OCI-M2 (cell line): ENCODE measurements around the gene MR1.

Source experiments
- DNase-seq: peaks from one replicate; lab custom pipeline; 2025; ENCODE audit not compliant: unreplicated experiment; lab: John Stamatoyannopoulos, UW

MR1 gene

GRCh38 chr1:181090641-181091126 is 56.9 kb downstream of the MR1 start:
- DNase-seq, result no peak

DNA sequence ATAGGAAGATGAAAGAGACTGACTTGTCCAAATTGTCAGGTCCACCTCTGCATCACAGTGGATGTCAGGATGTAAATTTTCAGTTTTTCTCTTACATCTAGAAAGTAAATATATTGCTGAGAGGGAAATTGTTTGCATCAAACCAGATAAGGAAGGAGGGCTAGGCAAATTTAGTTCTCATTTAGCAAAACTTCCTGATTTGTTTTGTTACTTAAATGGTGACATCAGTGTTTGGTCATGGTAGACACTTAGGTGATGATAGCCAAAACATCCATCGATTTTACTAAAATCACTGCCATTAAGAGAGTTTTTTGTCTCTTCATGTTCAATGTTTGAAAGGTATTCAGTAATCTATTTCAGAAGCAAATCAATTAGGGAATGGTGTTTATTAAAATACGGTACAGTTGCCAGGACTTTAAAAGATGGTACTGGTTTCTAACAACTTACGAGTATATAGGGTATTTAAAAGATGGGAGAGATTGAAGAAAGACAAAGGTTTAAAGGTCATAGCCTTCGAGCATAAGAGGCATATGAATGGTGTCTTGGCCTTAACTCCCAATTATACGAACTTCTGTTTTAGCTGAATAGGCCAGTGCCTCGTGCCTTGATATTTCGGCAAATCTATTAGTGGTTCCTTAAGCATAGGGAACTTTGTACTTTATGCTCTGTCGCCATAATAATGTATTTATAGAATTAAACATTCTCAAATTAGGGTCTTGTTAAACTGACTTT is 57.7 kb downstream of the MR1 start:
- no peak for DNase-seq

- DNase-seq, result no peak
These were observed 58.3 kb downstream of the MR1 start for GRCh38 chr1:181092056-181092455.

DNA sequence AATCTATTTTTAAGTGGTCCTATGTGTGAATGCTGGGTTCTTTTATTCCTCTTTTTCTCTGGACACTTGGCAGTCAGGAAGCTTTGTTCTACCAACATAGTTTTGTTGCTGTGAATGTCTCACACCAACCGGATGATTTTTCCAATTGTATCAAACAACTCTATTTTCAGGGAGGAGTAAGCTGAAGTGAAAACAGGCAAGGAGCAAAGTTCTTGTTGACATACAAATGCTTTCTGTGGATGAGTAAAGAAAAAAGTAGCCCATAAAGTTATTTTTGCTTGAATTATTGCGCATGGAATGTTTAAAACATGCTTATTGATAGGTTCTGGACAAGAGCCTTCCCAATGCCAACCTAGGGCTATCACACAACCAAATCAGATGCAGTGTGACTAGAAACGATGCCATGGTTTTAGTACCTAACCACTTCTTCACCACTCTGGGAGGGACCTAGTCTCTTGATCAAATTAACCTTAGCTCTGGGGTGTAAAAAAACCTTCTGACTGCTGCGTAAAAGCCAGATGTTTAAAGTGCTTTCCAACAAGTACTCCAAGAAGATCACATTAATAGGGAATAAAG is 59.2 kb downstream of the MR1 start:
- DNase-seq, result no peak

DNA sequence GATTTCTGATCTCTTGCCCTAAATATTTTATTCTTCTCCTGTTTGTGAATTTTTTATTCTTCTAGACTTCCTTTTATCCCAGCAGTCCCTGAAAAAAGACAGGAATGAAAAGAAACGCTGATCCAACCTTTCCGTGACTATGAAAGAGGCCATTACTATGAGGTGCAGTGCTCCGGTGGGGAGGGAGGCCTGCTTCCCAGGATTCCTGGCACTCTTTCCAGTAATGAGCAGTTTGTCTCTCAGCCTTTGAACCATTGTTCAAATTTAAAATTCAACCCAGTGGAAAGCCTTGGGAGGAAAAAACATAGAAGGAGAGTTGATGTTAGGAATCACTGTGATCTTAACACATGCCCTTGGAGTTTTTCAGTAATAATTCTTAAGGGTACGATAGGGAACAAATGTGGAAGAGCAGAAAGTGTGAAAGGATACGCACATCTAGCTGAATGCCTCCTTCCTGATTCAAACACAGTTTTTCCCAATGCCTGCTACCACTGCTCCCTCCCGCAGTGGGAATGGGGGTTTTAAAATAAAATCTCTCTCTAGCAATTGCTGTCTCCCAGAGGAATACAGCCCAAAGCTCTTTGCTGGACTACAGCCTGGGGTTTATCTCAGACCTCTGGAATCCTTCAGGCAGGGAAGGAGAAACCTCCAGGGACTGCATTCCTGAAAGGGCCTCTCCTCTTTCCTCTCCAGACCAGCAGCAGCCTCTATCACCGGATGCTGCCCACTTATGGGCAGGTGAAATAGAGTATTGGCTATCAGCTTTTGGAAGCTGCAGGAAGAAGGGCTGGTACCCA is 60.8 kb downstream of the MR1 start:
- no peak for DNase-seq

- DNase-seq, result no peak
These were observed 61.5 kb downstream of the MR1 start for GRCh38 chr1:181095260-181095659.

DNA sequence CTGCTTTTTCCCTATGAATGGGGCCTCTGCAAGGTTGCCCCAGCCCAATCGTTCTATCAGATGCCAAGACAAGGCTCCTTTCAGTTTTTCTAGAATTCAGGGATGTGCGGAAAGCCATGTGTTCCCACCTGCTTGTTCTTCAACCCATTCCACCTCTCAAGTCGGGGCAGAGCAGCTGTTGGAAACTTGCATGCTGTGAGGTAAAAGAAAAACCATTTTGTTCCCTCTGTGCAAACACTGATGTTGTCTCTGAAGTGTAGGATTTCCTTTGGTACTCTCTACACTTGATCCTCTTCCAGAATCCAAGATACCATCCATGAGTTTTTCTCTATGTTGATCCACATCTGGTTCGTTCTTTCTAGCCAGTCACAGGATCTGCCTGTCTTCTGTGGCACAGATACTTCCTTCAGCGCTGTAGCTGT is 62.0 kb downstream of the MR1 start:
- DNase-seq, result no peak

DNA sequence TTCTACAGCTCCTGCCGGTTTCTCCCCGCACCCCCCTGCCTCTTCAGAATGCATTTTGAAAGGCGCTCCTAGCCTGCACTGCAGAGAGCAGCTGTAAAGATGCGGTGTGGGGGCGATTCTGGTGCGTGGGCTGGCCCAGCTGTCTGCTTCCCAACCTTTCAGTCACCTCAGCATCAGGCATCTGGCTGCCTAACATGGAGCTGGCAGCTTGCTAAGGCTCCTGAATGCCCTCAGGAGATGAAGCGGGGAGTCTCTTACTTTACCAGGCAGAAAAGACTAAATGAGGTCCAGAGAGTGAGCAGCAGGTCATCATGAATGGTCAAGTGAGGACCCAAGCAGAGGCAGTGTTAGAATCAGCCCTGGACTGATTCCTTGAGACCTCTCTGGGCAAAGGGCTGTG is 63.5 kb downstream of the MR1 start:
- no peak for DNase-seq

- DNase-seq, result no peak
These were observed 65.6 kb downstream of the MR1 start for GRCh38 chr1:181099152-181100014.

DNA sequence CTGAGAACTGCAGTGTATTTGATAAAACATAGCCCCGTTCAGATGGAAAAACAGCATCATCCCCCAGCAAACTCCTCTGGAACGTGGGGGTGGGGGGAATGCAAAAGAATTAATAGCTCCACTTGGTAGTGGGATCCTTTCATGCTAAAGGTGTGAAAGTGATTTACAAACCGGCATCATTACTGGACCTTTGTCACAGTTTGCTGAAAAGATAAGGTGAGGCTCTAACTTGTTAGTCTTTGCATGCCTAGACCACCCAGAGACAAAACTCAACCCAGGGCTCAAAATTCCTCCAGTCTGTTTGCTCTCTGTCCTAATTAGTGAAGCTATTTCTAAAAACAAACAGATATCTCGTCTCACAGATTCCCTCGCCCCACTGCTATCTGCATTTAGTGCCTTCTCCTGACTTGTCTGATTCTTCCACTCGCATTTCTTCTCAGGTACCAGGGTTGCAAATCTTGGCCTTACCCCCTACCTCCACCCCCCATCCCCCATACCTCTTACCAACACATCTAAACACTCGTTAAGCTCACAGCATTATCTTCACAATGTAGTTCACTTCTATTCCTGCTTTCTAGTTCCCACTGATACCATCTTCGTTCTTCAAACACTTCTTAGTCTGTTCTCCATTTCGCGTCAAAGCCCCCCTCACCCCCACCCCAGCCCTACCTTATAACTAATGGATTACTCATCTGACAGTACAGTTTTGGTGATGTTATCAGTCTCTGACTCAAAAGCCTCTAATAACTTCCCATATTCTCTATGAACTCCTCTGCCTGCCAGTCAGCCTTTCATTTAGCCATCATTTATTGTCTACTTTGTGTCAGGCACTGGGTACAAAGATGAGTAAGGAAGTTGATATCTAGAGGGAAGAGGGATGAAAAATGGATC is 66.5 kb downstream of the MR1 start:
- no peak for DNase-seq

GRCh38 chr1:181100934-181101333 is 67.2 kb downstream of the MR1 start:
- no peak for DNase-seq

DNA sequence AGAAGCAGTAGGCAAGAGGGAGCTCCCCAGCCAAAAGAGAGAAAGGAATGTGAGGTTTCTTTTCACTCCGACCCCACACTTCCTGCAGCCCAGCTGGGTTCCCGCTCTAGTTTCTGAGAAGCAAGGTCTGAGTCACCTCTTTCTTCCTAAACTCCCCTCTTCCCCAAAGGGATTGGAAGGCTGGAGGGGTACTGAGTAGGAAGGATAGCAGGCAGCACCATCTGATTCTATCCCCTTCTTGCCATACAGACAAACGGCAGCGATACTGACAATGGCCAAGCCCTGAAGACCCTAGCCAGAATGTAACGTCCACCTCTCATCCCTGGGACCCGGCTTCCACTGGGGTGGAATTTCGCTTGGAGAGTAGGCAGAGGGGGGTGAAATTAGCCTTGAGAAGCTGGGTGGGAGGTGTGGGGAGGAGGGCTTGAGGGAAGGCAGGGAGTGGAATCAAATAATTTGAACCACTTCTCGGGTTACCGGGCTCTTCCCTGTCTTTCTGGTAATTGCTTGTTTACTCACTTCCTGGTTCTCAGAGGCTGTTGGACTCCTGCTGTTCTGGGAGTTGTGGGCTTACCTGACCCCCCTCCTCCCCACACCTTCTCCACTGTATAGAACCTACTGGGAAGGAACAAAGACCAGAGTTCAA is 67.9 kb downstream of the MR1 start:
- DNase-seq, result no peak

GRCh38 chr1:181102841-181103240 is 69.1 kb downstream of the MR1 start:
- no peak for DNase-seq

DNA sequence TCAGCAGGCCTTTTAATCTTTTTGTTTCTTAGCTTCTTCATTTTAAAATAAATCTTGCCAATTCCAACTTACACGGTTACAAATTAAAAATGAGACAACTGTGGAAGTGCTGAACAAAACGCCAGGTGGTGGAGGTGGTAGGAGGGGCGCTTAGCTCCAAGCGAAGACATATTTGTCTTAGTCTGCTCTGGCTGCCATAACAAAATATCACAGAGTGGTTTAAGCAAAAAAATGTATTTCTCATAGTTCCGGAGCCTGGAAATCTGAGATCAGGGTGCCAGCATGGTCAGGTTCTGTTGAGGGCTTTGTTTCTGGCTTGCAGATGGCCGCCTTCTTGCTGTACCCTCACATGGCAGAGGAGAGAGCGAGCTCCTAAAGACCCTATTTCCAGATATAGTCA is 69.6 kb downstream of the MR1 start:
- no peak for DNase-seq

DNA sequence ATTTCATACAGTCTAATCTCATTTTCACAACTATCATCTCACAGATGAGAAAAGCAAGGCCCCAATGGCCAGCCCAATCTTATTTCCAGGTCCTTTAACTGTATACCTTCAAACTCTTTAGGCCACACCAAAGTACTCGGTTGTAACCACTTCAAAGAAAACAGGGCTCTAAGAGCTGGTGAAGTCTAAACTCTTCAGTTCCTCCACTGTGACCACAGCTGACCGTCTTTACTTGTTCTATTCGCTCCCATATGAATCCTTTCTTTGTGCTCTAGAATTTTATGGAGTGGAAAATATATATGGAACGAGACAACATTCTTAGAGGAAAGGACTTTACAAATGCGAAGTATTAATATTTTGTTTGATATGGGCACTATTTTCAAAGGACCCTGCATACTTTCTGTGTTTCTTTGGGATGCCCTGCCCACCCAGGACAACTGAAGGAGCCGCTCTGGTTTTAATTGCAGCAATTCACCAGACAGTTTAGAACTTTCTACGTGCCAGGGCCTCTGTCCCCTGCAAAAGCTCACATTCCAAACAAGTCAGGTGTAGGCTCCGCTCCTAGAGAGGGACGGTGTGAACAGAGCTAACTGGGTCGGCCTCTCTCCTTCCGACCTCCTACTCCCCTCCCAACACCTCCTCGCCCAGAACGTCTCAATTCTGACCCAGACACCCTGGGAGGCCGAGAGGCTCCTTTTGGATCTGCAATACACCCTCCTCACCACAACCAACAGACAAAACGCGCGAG is 70.4 kb downstream of the MR1 start:
- DNase-seq, result no peak

- no peak for DNase-seq
These were observed 71.0 kb downstream of the MR1 start for GRCh38 chr1:181104790-181105133.

GRCh38 chr1:181105134-181106021 is 71.6 kb downstream of the MR1 start:
- DNase-seq, result no peak

GRCh38 chr1:181106022-181106312 is 72.2 kb downstream of the MR1 start:
- no peak for DNase-seq
